SK-N-SH treated with all-trans-retinoic acid at 6 μM for 48 hours (cell line): ENCODE results near the gene A1CF.
"Not testable (repeated sequence)": the region's sequence is repeated elsewhere in the genome, so short reads cannot be mapped to it uniquely, and the experiment has no call there.

Experiments
- ATAC-seq: fragments of 200-7000 bp; cut with Tn5 transposase; 3 replicates; pipeline ENCODE4 v1.9.1; 2020; ENCODE audit warnings: mild to moderate bottlenecking, moderate library complexity
- ARNTL ChIP-seq: fragments of 450-650 bp; formaldehyde crosslinking; IDR thresholded peaks from 2 replicates; pipeline ENCODE4 v1.5.0; 2020; ENCODE audit warnings: low read depth, mild to moderate bottlenecking, moderate library complexity, borderline replicate concordance
- CREB5 ChIP-seq: fragments of 250-450 bp; sonication (Bioruptor Pico); IDR thresholded peaks from 2 replicates; pipeline ENCODE4 v1.5.1; 2020; ENCODE audit warnings: low read depth, mild to moderate bottlenecking, moderate library complexity
- CSDC2 ChIP-seq: fragments of 250-450 bp; sonication (Bioruptor Pico); IDR thresholded peaks from 2 replicates; pipeline ENCODE4 v1.5.0; 2020; ENCODE audit warnings: mild to moderate bottlenecking, moderate library complexity
- CSRNP3 ChIP-seq: fragments of 250-450 bp; sonication (Bioruptor Pico); IDR thresholded peaks from 2 replicates; pipeline ENCODE4 v1.5.1; 2021; ENCODE audit warnings: mild to moderate bottlenecking, moderate library complexity
- ESRRG ChIP-seq: fragments of 250-450 bp; sonication (Bioruptor Pico); IDR thresholded peaks from 2 replicates; pipeline ENCODE4 v1.6.1; 2021; ENCODE audit warnings: mild to moderate bottlenecking
- GLIS3 ChIP-seq: fragments of 250-450 bp; sonication (Bioruptor Pico); IDR thresholded peaks from 2 replicates; pipeline ENCODE4 v1.5.0; 2020; ENCODE audit warnings: mild to moderate bottlenecking, moderate library complexity
- ISL1 ChIP-seq: fragments of 250-450 bp; sonication (Bioruptor Pico); IDR thresholded peaks from 2 replicates; pipeline ENCODE4 v2.1.2; 2022; ENCODE audit warnings: mild to moderate bottlenecking, moderate library complexity
- OSR1 ChIP-seq: fragments of 250-450 bp; sonication (Bioruptor Pico); IDR thresholded peaks from 2 replicates; pipeline ENCODE4 v1.8.0; 2022; ENCODE audit warnings: moderate library complexity, mild to moderate bottlenecking, inconsistent platforms
- PATZ1 ChIP-seq: fragments of 250-450 bp; sonication (Bioruptor Pico); IDR thresholded peaks from 2 replicates; pipeline ENCODE4 v1.8.0; 2020; ENCODE audit warnings: mild to moderate bottlenecking, moderate library complexity, borderline replicate concordance
- PPARA ChIP-seq: fragments of 250-450 bp; sonication (Bioruptor Pico); IDR thresholded peaks from 2 replicates; pipeline ENCODE4 v1.5.0; 2020; ENCODE audit warnings: mild to moderate bottlenecking, borderline replicate concordance
- RARB ChIP-seq: fragments of 250-450 bp; sonication (Bioruptor Pico); IDR thresholded peaks from 2 replicates; pipeline ENCODE4 v1.8.0; 2021; ENCODE audit warnings: mild to moderate bottlenecking, moderate library complexity
- TOX ChIP-seq: fragments of 250-450 bp; sonication (Bioruptor Pico); IDR thresholded peaks from 2 replicates; pipeline ENCODE4 v1.8.0; 2021; ENCODE audit warnings: mild to moderate bottlenecking, moderate library complexity, borderline replicate concordance
- TSHZ2 ChIP-seq: fragments of 250-450 bp; sonication (Bioruptor Pico); IDR thresholded peaks from 2 replicates; pipeline ENCODE4 v1.5.0; 2020; ENCODE audit warnings: mild to moderate bottlenecking, moderate library complexity
- ZC3H10 ChIP-seq: fragments of 250-450 bp; sonication (Bioruptor Pico); IDR thresholded peaks from 2 replicates; pipeline ENCODE4 v1.5.1; 2021; ENCODE audit warnings: mild to moderate bottlenecking, moderate library complexity
- ZFP3 ChIP-seq: fragments of 250-450 bp; sonication (Bioruptor Pico); IDR thresholded peaks from 2 replicates; pipeline ENCODE4 v1.5.0; 2020; ENCODE audit warnings: mild to moderate bottlenecking, moderate library complexity
- ZFP30 ChIP-seq: fragments of 450-650 bp; formaldehyde crosslinking; IDR thresholded peaks from 2 replicates; pipeline ENCODE4 v1.5.0; 2022; ENCODE audit warnings: mild to moderate bottlenecking, moderate library complexity
- ZNF70 ChIP-seq: fragments of 450-650 bp; formaldehyde crosslinking; IDR thresholded peaks from 2 replicates; pipeline ENCODE4 v1.5.0; 2020; ENCODE audit warnings: mild to moderate bottlenecking, moderate library complexity
- ZNF8 ChIP-seq: fragments of 450-650 bp; formaldehyde crosslinking; IDR thresholded peaks from 2 replicates; pipeline ENCODE4 v1.5.0; 2020; ENCODE audit warnings: mild to moderate bottlenecking, moderate library complexity

A1CF gene

GRCh38 chr10:50927522-50928189 is 42.2 kb upstream of the A1CF start:
- ATAC-seq = no peak
- no peak for TF ChIP-seq PATZ1
- TF ChIP-seq ESRRG (CRISPR knock-in tag) = no peak
- no peak for TF ChIP-seq TOX (CRISPR knock-in tag)
- no peak for TF ChIP-seq PPARA (CRISPR knock-in tag)
- no peak for TF ChIP-seq ZNF8 (CRISPR knock-in tag)
- TF ChIP-seq ISL1 = no peak

GRCh38 chr10:50923471-50923870 is 38.0 kb upstream of the A1CF start:
- not testable (repeated sequence) for ATAC-seq

GRCh38 chr10:50919010-50919409 is 33.6 kb upstream of the A1CF start:
- no peak for ATAC-seq
- no peak for TF ChIP-seq ESRRG (CRISPR knock-in tag)
- no peak for TF ChIP-seq ZNF70
- no peak for TF ChIP-seq CSDC2
- TF ChIP-seq GLIS3 = no peak
- TF ChIP-seq TOX (CRISPR knock-in tag) = no peak
- TF ChIP-seq RARB (CRISPR knock-in tag) = no peak
- no peak for TF ChIP-seq ZNF8 (CRISPR knock-in tag)
- TF ChIP-seq ARNTL (CRISPR knock-in tag) = no peak
- no peak for TF ChIP-seq ZFP30
- no peak for TF ChIP-seq CREB5 (CRISPR knock-in tag)
- TF ChIP-seq ZC3H10 (CRISPR knock-in tag) = no peak

- no peak for TF ChIP-seq TSHZ2 (CRISPR knock-in tag)
- no peak for TF ChIP-seq TOX (CRISPR knock-in tag)
- TF ChIP-seq ZFP30 = no peak
- TF ChIP-seq ISL1 = no peak
- TF ChIP-seq GLIS3 = no peak
- TF ChIP-seq PATZ1 = no peak
- no peak for TF ChIP-seq OSR1 (CRISPR knock-in tag)
- TF ChIP-seq ZFP3 = no peak
- TF ChIP-seq ZNF70 = no peak
- no peak for TF ChIP-seq CREB5 (CRISPR knock-in tag)
- TF ChIP-seq CSRNP3 = no peak
- TF ChIP-seq, all 23 proteins: peak for 0
- no peak for ATAC-seq
These were observed 33.1 kb upstream of the A1CF start for GRCh38 chr10:50918529-50918928.
